GM18858 (cell line): ENCODE measurements around the gene CC2D1A.
A peak's percentile ranks its signal among the peaks of the same experiment; 100 is the strongest.

Experiments used
- ATAC-seq: cut with Tn5 transposase; IDR thresholded peaks from one replicate; pipeline ENCODE4 v1.9.1; 2021; ENCODE audit not compliant: unreplicated experiment

CC2D1A gene

GRCh38 chr19:13932911-13933393 lies 27.0 kb downstream of the CC2D1A start:
- no peak for ATAC-seq

- ATAC-seq = no peak
Measured at GRCh38 chr19:13934785-13935109, 28.7 kb downstream of the CC2D1A start.

- no peak for ATAC-seq
Measured at GRCh38 chr19:13935765-13936510, 29.9 kb downstream of the CC2D1A start.

- ATAC-seq = no peak
Measured at GRCh38 chr19:13937479-13938300, 31.7 kb downstream of the CC2D1A start.

- ATAC-seq = no peak
Measured at GRCh38 chr19:13938301-13939064, 32.5 kb downstream of the CC2D1A start, which contains the start of gene PODNL1. Gene PODNL1 (minus strand): TSS chr19:13938417. CDS start chr19:13938181, 236 bp downstream.

- ATAC-seq = no peak
Measured at GRCh38 chr19:13942023-13942684, 36.2 kb downstream of the CC2D1A start.

- ATAC-seq = no peak
Measured at GRCh38 chr19:13946414-13946813, 40.4 kb downstream of the CC2D1A start.

- ATAC-seq = no peak
Measured at GRCh38 chr19:13951043-13951442, 45.0 kb downstream of the CC2D1A start.

GRCh38 chr19:13951799-13952153 lies 45.8 kb downstream of the CC2D1A start:
- ATAC-seq = no peak

- peak; percentile 96 for ATAC-seq
Measured at GRCh38 chr19:13952154-13952930, 46.3 kb downstream of the CC2D1A start, which contains the start of gene DCAF15. Gene DCAF15 (plus strand): TSS chr19:13952509. CDS start chr19:13952513, 4 bp downstream.

- no peak for ATAC-seq
Measured at GRCh38 chr19:13952931-13953531, 47.0 kb downstream of the CC2D1A start.

- no peak for ATAC-seq
Measured at GRCh38 chr19:13954185-13954584, 48.2 kb downstream of the CC2D1A start.

- no peak for ATAC-seq
Measured at GRCh38 chr19:13955662-13956364, 49.8 kb downstream of the CC2D1A start.

GRCh38 chr19:13956365-13956744 lies 50.4 kb downstream of the CC2D1A start:
- no peak for ATAC-seq

- ATAC-seq = no peak
Measured at GRCh38 chr19:13957051-13957450, 51.0 kb downstream of the CC2D1A start.

GRCh38 chr19:13958043-13958442 lies 52.0 kb downstream of the CC2D1A start:
- no peak for ATAC-seq

GRCh38 chr19:13959141-13959961 lies 53.4 kb downstream of the CC2D1A start:
- no peak for ATAC-seq
